Measurements from ENCODE around the gene NAA10.

GRCh38 chrX:153931151-153931550, 3.7 kb downstream of the NAA10 start:
- no peak for TF ChIP-seq CTCF (IDR thresholded peaks at IDR 0.05)
- TF ChIP-seq POLR2AphosphoS5 (IDR thresholded peaks at IDR 0.05), result no peak
